Thyroid gland (tissue), 4 donors: ENCODE measurements around the gene PHC2.

Experiments
- CTCF ChIP-seq, 6 experiments: fragments of 200-600 bp in 3 of 6; fragments of 450-650 bp in 3 of 6; sonication (generic) in 3 of 6; IDR thresholded peaks; one replicate each; pipeline ENCODE4 v1.5.1; 2016 to 2019; ENCODE audit warnings: antibody characterized with exemption in 6 of 6, mild to moderate bottlenecking in 2 of 6, inconsistent platforms in 1 of 6, moderate library complexity in 1 of 6
- POLR2A ChIP-seq, 2 donors: fragments of 450-650 bp; IDR thresholded peaks; one replicate each; pipeline ENCODE4 v1.6.1; 2017; ENCODE audit warnings: antibody characterized with exemption in 2 of 2, mild to moderate bottlenecking in 2 of 2, moderate library complexity in 1 of 2

GRCh38 chr1:33347650-33347992, 83.3 kb downstream of the PHC2 start:
- TF ChIP-seq CTCF (IDR thresholded peaks at IDR 0.05) (no peak), POLR2A (IDR thresholded peaks at IDR 0.05) (no peak)
